Retinal pigment epithelial cell (primary cell): ENCODE measurements around the gene GFRA1.
A peak's percentile ranks its signal among the peaks of the same experiment; 100 is the strongest.

Source experiments
- DNase-seq: peaks from one replicate; pipeline ENCODE4 v3.0.0-alpha.2; 2010; ENCODE audit warnings: low read depth
- H3K4me3 ChIP-seq: 2 replicates; pipeline ENCODE4 v1.5.1; 2011; ENCODE audit warnings: mild to moderate bottlenecking, low read length, control low read depth, moderate library complexity
- CTCF ChIP-seq: conservative IDR thresholded peaks from 2 replicates; pipeline ENCODE4 v1.5.1; 2011; ENCODE audit warnings: low read depth, low read length, control low read depth, inconsistent platforms

The GFRA1 gene

GRCh38 chr10:116122664-116123063 lies 150.3 kb downstream of the GFRA1 start:
- no peak for TF ChIP-seq CTCF
- DNase-seq: no peak
- no peak overlapping the region for H3K4me3 ChIP-seq

GRCh38 chr10:116121640-116122525 lies 151.1 kb downstream of the GFRA1 start:
- no peak for TF ChIP-seq CTCF
- no peak overlapping the region for H3K4me3 ChIP-seq
- DNase-seq: no peak

GRCh38 chr10:116120688-116121455 lies 152.1 kb downstream of the GFRA1 start:
- H3K4me3 ChIP-seq: no peak overlapping the region
- TF ChIP-seq CTCF: peak; percentile 46
- no peak for DNase-seq

GRCh38 chr10:116118847-116119246 lies 154.2 kb downstream of the GFRA1 start:
- TF ChIP-seq CTCF: no peak
- DNase-seq: no peak

GRCh38 chr10:116115797-116116196 lies 157.2 kb downstream of the GFRA1 start:
- DNase-seq: no peak
- no peak overlapping the region for H3K4me3 ChIP-seq
- TF ChIP-seq CTCF: no peak

More at GRCh38 chr10:116118847-116119246, 154.2 kb downstream of the GFRA1 start:
- no peak overlapping the region for H3K4me3 ChIP-seq

- no peak for DNase-seq
- no peak for TF ChIP-seq CTCF
- H3K4me3 ChIP-seq: no peak overlapping the region
These were observed 157.9 kb downstream of the GFRA1 start for GRCh38 chr10:116115036-116115641.
